Body of pancreas (tissue), 4 donors: ENCODE results near the gene SPTBN1.

Experiments used
- CTCF ChIP-seq, 7 experiments: fragments of 450-650 bp in 4 of 7; fragments of 200-600 bp in 3 of 7; sonication (generic) in 3 of 7; IDR thresholded peaks; one replicate each; pipeline ENCODE4 v1.5.1; 2016 to 2019; ENCODE audit warnings: antibody characterized with exemption in 7 of 7
- POLR2A ChIP-seq, 3 donors: fragments of 450-650 bp; IDR thresholded peaks; one replicate each; pipeline ENCODE4 v1.6.1; 2016; ENCODE audit warnings: antibody characterized with exemption in 3 of 3, mild to moderate bottlenecking in 2 of 3

DNA sequence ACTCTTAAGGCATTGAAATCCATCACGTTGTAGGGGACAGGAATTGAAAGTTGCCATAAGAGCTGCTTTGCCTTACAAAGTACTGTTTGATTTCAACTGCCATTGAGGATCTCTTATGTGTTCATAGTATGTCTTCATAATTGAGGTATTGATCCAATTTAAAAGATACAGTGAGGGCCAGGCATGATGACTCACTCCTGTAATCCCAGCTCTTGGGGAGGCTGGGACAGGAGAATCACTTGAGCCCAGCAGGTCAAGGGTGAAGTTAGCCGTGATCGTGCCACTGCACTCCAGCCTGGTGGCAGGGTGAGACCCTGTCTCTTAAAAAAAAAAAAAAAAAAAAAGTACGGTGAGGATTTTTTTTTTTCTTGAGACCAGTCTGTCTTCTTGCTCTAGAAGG lies 175.6 kb downstream of the SPTBN1 start:
- TF ChIP-seq POLR2A (IDR thresholded peaks at IDR 0.05): no peak
- no peak for TF ChIP-seq CTCF (IDR thresholded peaks at IDR 0.05)
